Mammary epithelial cell (primary cell): ENCODE results near the gene SCIN.

Source experiments
- CTCF ChIP-seq, 2 donors: IDR thresholded peaks in 1 of 2; conservative IDR thresholded peaks in 1 of 2; 2 replicates each; pipeline ENCODE4 v1.5.1; 2011 to 2012; ENCODE audit warnings: inconsistent platforms in 2 of 2, low read length in 2 of 2, mild to moderate bottlenecking in 2 of 2, control low read depth in 1 of 2, low read depth in 1 of 2; ENCODE audit not compliant: insufficient read depth in 1 of 2; ENCODE audit errors: extremely low read depth in 1 of 2
- EZH2 ChIP-seq: IDR thresholded peaks from 2 replicates; pipeline ENCODE4 v1.6.1; 2012; ENCODE audit warnings: low read length, inconsistent platforms, borderline replicate concordance

GRCh38 chr7:12578930-12579640 is 8.6 kb downstream of the SCIN start:
- TF ChIP-seq CTCF (conservative IDR thresholded peaks at IDR 0.05 in 1 of 2, IDR thresholded peaks at IDR 0.05 in 1 of 2; ENCODE audit: extremely low read depth in 1 of 2, insufficient read depth in 1 of 2, low read depth in 1 of 2, low read length in 2 of 2) (no peak), EZH2 (no peak)
